Suprapubic skin (tissue), 4 donors: ENCODE data around the gene KRT33B.
"Not testable (repeated sequence)": the region's sequence is repeated elsewhere in the genome, so short reads cannot be mapped to it uniquely, and the experiment has no call there.

ENCODE experiments used
- CTCF ChIP-seq, 2 donors: fragments of 200-600 bp in 1 of 2; fragments of 450-650 bp in 1 of 2; sonication (generic) in 1 of 2; IDR thresholded peaks; one replicate each; pipeline ENCODE4 v1.5.1; 2016 to 2019; ENCODE audit warnings: antibody characterized with exemption in 2 of 2, mild to moderate bottlenecking in 1 of 2, moderate library complexity in 1 of 2
- POLR2A ChIP-seq, 2 donors: fragments of 450-650 bp; IDR thresholded peaks; one replicate each; pipeline ENCODE4 v1.6.1; 2017; ENCODE audit warnings: antibody characterized with exemption in 2 of 2, mild to moderate bottlenecking in 2 of 2, moderate library complexity in 2 of 2
- POLR2AphosphoS5 ChIP-seq, 3 donors: sonication (generic); formaldehyde crosslinking; IDR thresholded peaks; one replicate each; pipeline ENCODE4 v1.6.1; 2017; ENCODE audit warnings: antibody characterized with exemption in 3 of 3

GRCh38 chr17:41346421-41346820 is 23.2 kb downstream of the KRT33B start:
- not testable (repeated sequence) for TF ChIP-seq CTCF, POLR2AphosphoS5, POLR2A (IDR thresholded peaks at IDR 0.05)
